ENCODE results near the gene MGMT.

- TF ChIP-seq CTCF (conservative IDR thresholded peaks at IDR 0.05): no peak
- TF ChIP-seq EZH2 (IDR thresholded peaks at IDR 0.05; ENCODE audit: low read depth): no peak
Measured at GRCh38 chr10:129779126-129780111, 312.4 kb downstream of the MGMT start.

Measured in PC-9 (cell line).